ENCODE results near the gene TMED4. TPM values are rescaled to one million over a fixed set of nuclear protein-coding genes. Genes with fewer than 3 reads are reported as not detected.
A peak's percentile ranks its signal among the peaks of the same experiment; 100 is the strongest.

TMED4 gene
- total and polyA plus RNA-seq, 2 of the 13 experiments (the other 11 are each of a cell fraction or from before 2014, with no cell fraction given): 81.4 to 109 TPM

DNA sequence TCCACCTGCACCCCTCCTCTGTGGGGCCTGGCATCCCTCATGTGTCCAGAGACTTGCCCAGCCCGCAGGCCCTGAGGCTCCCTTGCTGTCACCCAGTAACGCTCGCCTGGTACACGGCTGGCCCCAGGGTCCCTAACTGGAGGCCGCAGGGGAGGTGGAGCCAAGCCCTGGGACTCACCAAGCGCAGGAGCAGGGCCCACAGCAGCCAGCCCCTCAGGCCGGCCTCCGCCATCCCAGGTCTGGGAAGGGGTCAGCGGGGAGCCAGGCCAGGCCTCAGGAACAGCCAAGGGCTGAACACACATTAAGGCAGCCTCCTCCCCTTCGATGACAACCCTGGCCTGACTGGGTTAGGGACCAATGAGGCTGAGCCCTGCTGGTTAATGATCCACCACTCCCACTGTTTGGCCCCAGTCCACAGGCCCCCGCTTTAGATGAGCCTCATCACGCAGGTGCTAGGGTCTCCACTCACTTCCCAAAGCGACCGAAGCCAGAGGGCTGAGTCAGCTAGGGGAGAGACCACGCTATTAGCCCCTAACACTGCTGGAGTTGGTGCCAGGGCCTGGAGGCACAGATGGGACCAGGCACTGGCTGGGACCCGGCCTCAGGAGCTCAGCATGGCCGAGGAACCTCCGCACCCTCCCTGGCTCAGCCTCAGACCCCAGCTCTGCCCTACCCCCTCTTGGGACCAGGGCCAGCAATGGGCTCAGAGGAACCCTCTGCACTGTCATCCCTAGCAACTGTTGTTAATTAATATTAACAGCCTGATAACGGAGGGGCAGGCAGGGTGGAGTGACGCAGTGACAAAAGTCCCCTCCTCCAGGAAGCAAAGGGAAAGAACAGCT is 40.8 kb downstream of the TMED4 start, which contains the start of gene NPC1L1 (continued):
- TF ChIP-seq, protein P1, sequence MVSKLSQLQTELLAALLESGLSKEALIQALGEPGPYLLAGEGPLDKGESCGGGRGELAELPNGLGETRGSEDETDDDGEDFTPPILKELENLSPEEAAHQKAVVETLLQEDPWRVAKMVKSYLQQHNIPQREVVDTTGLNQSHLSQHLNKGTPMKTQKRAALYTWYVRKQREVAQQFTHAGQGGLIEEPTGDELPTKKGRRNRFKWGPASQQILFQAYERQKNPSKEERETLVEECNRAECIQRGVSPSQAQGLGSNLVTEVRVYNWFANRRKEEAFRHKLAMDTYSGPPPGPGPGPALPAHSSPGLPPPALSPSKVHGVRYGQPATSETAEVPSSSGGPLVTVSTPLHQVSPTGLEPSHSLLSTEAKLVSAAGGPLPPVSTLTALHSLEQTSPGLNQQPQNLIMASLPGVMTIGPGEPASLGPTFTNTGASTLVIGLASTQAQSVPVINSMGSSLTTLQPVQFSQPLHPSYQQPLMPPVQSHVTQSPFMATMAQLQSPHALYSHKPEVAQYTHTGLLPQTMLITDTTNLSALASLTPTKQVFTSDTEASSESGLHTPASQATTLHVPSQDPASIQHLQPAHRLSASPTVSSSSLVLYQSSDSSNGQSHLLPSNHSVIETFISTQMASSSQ (IDR thresholded peaks at IDR 0.05; ENCODE audit: low read depth): peak; percentile 97
- TF ChIP-seq, protein P1 (CRISPR knock-in tag; IDR thresholded peaks at IDR 0.05; ENCODE audit: borderline replicate concordance): peak; percentile 99
- TF ChIP-seq GABPA (IDR thresholded peaks at IDR 0.05; ENCODE audit: low read depth, low read length): no peak
- TF ChIP-seq GABPA (CRISPR knock-in tag; IDR thresholded peaks at IDR 0.05; ENCODE audit: low read depth): 0 out of 2 replicates have a peak, but pooled peaks have one; percentile 23
- TF ChIP-seq BCL6 (CRISPR knock-in tag; IDR thresholded peaks at IDR 0.05): peak; percentile 64
- TF ChIP-seq ZNF263 (CRISPR knock-in tag; IDR thresholded peaks at IDR 0.05): no peak; the same call in none of the 2 replicates
- TF ChIP-seq HNRNPUL1 (IDR thresholded peaks at IDR 0.05; ENCODE audit: low read depth, low read length): no peak
- TF ChIP-seq SRSF4 (IDR thresholded peaks at IDR 0.05; ENCODE audit: low read depth, low read length, poor library complexity, severe bottlenecking): no peak
- TF ChIP-seq KAT7 (CRISPR knock-in tag; IDR thresholded peaks at IDR 0.05; ENCODE audit: borderline replicate concordance): peak; percentile 83; the same call in 1 of the 2 replicates
- TF ChIP-seq SALL1 (CRISPR knock-in tag; IDR thresholded peaks at IDR 0.05): peak; percentile 90
- TF ChIP-seq PAWR (CRISPR knock-in tag; IDR thresholded peaks at IDR 0.05; ENCODE audit: borderline replicate concordance): no peak; the same call in 1 of the 2 replicates
- TF ChIP-seq FOXO1 (CRISPR knock-in tag; IDR thresholded peaks at IDR 0.05): no peak; the same call in none of the 2 replicates
- TF ChIP-seq, protein P2, sequence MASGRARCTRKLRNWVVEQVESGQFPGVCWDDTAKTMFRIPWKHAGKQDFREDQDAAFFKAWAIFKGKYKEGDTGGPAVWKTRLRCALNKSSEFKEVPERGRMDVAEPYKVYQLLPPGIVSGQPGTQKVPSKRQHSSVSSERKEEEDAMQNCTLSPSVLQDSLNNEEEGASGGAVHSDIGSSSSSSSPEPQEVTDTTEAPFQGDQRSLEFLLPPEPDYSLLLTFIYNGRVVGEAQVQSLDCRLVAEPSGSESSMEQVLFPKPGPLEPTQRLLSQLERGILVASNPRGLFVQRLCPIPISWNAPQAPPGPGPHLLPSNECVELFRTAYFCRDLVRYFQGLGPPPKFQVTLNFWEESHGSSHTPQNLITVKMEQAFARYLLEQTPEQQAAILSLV (CRISPR knock-in tag; IDR thresholded peaks at IDR 0.05; ENCODE audit: borderline replicate concordance): 0 out of 2 replicates have a peak, but pooled peaks have one; percentile 70
- peak; percentile 73; the same call in 1 of the 2 replicates for TF ChIP-seq MEIS1 (CRISPR knock-in tag; IDR thresholded peaks at IDR 0.05; ENCODE audit: borderline replicate concordance)
- TF ChIP-seq ZNF616 (CRISPR knock-in tag; IDR thresholded peaks at IDR 0.05; ENCODE audit: low read depth): peak; percentile 44
- peak; percentile 66 for TF ChIP-seq HNRNPLL (IDR thresholded peaks at IDR 0.05; ENCODE audit: low read depth, low read length, poor library complexity, severe bottlenecking)
- TF ChIP-seq, protein P3, sequence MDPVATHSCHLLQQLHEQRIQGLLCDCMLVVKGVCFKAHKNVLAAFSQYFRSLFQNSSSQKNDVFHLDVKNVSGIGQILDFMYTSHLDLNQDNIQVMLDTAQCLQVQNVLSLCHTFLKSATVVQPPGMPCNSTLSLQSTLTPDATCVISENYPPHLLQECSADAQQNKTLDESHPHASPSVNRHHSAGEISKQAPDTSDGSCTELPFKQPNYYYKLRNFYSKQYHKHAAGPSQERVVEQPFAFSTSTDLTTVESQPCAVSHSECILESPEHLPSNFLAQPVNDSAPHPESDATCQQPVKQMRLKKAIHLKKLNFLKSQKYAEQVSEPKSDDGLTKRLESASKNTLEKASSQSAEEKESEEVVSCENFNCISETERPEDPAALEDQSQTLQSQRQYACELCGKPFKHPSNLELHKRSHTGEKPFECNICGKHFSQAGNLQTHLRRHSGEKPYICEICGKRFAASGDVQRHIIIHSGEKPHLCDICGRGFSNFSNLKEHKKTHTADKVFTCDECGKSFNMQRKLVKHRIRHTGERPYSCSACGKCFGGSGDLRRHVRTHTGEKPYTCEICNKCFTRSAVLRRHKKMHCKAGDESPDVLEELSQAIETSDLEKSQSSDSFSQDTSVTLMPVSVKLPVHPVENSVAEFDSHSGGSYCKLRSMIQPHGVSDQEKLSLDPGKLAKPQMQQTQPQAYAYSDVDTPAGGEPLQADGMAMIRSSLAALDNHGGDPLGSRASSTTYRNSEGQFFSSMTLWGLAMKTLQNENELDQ (CRISPR knock-in tag; IDR thresholded peaks at IDR 0.05; ENCODE audit: borderline replicate concordance): peak; percentile 36; the same call in 1 of the 2 replicates
- peak; percentile 72; the same call in 1 of the 2 replicates for TF ChIP-seq THAP11 (CRISPR knock-in tag; IDR thresholded peaks at IDR 0.05)
- no peak for TF ChIP-seq ZNF367 (CRISPR knock-in tag; IDR thresholded peaks at IDR 0.05; ENCODE audit: borderline replicate concordance)
- no peak for TF ChIP-seq NFE2 (CRISPR knock-in tag; IDR thresholded peaks at IDR 0.05)
- no peak for TF ChIP-seq PCBP1 (IDR thresholded peaks at IDR 0.05; ENCODE audit: borderline replicate concordance, low read depth, low read length)
- TF ChIP-seq RARG (CRISPR knock-in tag; IDR thresholded peaks at IDR 0.05; ENCODE audit: low read depth): no peak; the same call in 1 of the 2 replicates
